VCaP (cell line): Measurements from ENCODE around the gene MARCHF5.
"Not testable (repeated sequence)": the region's sequence is repeated elsewhere in the genome, so short reads cannot be mapped to it uniquely, and the experiment has no call there.

Experiments used
- H3K27ac ChIP-seq: fragments of 450-650 bp; 2 replicates; pipeline ENCODE4 v1.5.1; 2017
- TF ChIP-seq, protein P1 (sequence below): fragments of 450-650 bp; conservative IDR thresholded peaks from 2 replicates; pipeline ENCODE4 v1.5.1; 2017; ENCODE audit warnings: mild to moderate bottlenecking, moderate library complexity

MARCHF5 gene

DNA sequence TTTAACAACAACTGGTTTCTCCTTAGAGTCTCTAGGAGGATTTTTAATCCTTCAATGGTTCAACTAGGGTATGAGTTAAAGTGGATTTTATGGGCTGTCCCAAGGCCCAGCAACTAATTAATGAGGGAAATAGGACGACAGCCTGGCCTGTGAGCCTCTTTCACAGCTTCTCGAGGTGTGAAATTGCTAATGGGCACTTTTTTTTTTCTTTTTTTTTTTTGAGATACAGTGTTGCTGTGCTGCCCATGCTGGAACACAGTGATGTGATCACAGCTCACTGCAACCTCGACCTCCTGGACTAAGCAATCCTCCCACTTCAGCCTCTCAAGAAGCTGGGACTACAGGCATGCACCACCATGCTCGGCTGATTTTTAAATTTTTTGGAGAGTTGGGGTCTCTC lies 87.0 kb downstream of the MARCHF5 start:
- TF ChIP-seq, protein P1, sequence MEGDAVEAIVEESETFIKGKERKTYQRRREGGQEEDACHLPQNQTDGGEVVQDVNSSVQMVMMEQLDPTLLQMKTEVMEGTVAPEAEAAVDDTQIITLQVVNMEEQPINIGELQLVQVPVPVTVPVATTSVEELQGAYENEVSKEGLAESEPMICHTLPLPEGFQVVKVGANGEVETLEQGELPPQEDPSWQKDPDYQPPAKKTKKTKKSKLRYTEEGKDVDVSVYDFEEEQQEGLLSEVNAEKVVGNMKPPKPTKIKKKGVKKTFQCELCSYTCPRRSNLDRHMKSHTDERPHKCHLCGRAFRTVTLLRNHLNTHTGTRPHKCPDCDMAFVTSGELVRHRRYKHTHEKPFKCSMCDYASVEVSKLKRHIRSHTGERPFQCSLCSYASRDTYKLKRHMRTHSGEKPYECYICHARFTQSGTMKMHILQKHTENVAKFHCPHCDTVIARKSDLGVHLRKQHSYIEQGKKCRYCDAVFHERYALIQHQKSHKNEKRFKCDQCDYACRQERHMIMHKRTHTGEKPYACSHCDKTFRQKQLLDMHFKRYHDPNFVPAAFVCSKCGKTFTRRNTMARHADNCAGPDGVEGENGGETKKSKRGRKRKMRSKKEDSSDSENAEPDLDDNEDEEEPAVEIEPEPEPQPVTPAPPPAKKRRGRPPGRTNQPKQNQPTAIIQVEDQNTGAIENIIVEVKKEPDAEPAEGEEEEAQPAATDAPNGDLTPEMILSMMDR = no peak
- no peak overlapping the region for H3K27ac ChIP-seq

DNA sequence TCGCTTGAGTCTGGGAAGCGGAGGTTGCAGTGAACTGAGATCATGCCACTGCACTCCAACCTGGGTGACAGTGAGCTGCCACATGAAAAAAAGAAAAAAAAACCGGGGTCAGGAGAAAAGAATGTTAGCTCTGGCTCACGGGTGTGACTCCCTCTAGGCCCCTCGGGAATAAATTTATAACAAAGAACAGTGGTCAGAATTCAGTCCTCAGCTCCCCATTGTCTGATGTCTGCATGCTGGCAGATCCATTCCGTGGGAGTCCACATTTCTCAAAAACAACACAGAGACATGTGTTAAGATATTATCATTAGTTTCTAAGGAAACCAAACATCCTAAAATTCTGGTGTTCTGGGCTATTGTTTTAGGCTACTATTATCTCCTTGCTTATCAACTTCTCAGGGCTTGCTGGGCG lies 90.6 kb downstream of the MARCHF5 start:
- no peak overlapping the region for H3K27ac ChIP-seq
- TF ChIP-seq, protein P1 = no peak

DNA sequence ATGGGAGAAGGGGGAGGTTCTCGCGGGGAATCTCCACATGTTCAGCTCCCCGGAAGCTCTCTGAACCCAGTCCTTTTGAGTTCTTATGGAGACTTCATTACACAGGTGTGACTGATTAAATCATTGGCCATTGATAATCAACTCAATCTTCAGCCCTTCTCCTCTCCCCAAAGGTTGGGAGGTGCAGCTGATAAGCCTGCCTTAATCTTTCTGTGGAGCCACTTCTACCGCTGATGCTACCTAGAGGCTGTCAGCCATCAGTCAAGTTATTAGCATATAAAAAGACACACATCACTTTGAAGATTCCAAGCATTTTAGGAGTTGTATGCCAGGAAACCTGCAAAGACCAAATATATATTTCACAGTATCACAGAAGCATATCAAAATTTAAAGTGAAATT lies 91.7 kb downstream of the MARCHF5 start:
- TF ChIP-seq, protein P1 = no peak
- no peak overlapping the region for H3K27ac ChIP-seq

DNA sequence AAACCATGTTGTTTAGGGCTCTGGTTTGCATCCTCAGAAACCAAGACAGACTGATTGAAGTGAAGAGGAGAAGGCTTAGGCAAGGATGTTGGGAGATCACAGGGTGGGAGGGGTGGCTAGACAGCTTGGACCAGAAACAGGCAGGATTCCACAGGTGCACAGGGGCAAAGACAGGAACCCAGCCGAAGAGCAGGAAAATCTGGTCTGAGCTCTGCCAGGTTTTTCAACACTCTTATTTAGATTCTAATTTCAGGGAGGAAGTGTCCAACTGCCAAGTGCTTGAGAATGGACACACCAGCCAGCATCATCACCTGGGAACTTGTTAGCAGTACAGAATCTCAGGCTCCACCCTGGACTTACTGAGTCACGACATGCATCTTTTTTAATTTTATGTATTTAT lies 93.8 kb downstream of the MARCHF5 start:
- TF ChIP-seq, protein P1 = no peak
- H3K27ac ChIP-seq = no peak overlapping the region; the same call in 1 of the 2 replicates

DNA sequence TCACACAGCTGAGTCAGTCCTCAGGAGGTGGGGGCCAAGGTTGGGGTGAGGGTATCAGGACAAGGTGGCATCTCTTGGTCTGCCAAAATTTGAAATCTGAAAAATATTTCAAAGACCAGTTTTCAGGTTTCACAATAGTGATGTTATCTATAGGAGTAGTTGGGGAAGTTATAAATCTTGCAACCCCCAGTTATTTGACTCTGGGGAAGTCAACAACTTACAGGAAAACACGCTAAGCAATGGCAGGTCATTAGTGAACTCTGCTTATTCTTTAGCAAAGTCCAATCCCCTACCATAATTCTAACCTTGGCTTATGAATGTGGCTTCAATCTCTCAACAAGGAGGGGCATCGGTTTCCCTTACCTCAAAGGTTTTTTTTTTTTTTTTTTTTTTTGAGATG lies 94.9 kb downstream of the MARCHF5 start:
- H3K27ac ChIP-seq = no peak overlapping the region

DNA sequence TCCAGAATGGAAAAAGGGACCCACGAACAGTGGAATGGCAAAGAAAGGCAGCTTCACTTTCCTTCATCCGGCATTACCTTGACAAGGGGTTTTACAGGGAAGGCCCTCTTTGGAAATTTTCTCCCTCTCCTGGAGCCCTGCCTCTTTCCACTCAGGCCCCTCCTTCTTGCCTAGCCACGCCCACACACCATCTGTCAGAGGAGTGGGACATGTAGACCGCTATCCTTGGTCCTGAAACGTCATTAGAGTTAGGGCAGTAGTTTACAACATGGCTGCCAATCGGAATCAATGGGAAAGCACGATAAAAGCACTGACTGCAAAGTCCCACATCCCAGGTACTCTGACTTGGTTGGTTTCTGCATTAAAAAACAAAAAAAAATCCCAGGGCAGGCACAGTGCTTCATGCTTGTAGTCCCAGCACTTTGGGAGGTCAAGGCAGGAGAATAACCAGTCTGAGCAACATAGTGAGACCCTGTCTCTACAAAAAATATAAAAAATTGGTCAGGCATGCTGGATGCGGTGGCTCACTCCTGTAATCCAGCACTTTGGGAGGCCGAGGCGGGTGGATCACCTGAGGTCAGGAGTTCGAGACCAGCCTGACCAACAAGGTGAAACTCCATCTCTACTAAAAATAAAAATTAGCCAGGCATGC lies 96.4 kb downstream of the MARCHF5 start:
- no peak overlapping the region for H3K27ac ChIP-seq
- TF ChIP-seq, protein P1 = no peak

More for the DNA sequence above, 94.9 kb downstream of the MARCHF5 start:
- TF ChIP-seq, protein P1 = no peak

DNA sequence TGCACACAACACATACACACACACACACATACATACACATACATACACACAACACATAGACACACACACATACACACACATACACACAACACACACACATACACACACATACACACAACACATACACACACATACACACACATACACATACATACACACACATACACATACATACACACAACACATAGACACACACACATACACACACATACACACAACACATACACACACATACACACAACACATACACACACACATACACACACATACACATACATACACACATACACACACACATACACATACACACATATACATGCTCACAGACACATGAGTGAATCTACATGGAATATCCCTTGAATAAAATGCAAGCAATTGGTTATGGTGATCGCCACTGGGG lies 102.2 kb downstream of the MARCHF5 start:
- H3K27ac ChIP-seq = not testable (repeated sequence)

DNA sequence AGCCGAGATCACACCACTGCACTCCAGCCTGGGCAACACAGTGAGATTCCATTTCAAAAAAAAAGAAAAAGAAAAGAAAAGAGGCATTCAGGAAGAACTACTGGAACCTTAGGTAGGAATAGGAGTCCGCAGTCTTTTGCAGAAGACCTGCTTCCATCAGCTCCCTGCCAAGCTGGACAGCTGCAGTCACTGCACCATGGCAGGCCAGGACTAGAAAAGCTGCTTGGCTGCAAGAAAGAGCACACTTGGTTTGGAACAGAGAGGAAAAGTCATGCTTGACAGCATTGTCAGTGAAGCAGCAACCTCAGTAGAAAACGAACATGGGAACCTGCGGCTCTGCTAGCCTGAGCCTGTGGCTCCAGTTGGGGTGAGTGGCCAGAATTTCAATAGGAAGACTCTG lies 104.3 kb downstream of the MARCHF5 start:
- no peak overlapping the region for H3K27ac ChIP-seq
- TF ChIP-seq, protein P1 = no peak

DNA sequence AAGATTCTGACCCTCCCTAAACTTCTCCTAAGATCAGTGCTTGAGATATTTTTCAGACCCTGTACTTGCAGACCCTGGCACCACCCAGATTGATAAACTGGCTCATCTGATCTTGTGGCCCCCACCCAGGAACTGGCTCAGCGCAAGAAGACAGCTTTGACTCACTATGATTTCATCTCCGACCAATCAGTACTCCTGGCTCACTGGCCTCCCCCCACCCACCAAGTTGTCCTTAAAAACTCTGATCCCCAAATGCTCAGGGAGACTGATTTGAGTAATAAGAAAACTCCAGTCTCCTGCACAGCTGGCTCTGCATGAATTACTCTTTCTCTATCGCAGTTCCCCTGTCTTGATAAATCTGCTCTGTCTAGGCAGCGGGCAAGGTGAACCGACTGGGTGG lies 111.3 kb downstream of the MARCHF5 start:
- not testable (repeated sequence) for H3K27ac ChIP-seq
